Fibroblast of the conjunctiva (primary cell): ENCODE measurements around the gene FAM184B.

Experiments used
- DNase-seq: peaks from one replicate; pipeline ENCODE4 v3.0.0-alpha.2; 2010; ENCODE audit warnings: low read depth

FAM184B gene

DNA sequence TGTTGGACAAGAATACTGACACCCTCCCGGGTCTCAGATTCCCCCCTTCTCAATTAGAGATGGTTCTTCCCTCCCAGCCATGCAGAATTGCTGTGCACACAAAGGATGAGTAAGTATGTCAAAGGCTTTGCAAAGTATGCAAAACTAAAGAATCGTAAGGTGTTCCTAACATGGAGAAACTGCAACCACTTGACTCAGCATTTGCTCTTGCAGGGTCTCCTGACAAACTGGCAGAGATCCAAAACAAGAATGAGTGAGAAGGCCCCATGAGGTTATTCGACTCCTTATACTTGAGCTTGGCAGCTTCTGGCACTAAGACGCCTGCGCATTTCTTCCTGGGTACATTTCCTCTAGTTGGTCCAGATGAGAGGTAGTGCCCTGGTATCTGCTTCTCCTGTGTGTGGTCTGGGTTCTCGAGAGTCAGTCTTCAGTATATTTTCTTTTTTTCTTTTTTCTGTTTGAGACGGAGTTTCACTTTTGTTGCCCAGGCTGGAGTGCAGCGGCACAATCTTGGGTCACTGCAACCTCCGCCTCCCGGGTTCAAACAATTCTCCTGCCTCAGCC lies 8.2 kb downstream of the FAM184B start:
- DNase-seq, result no peak

DNA sequence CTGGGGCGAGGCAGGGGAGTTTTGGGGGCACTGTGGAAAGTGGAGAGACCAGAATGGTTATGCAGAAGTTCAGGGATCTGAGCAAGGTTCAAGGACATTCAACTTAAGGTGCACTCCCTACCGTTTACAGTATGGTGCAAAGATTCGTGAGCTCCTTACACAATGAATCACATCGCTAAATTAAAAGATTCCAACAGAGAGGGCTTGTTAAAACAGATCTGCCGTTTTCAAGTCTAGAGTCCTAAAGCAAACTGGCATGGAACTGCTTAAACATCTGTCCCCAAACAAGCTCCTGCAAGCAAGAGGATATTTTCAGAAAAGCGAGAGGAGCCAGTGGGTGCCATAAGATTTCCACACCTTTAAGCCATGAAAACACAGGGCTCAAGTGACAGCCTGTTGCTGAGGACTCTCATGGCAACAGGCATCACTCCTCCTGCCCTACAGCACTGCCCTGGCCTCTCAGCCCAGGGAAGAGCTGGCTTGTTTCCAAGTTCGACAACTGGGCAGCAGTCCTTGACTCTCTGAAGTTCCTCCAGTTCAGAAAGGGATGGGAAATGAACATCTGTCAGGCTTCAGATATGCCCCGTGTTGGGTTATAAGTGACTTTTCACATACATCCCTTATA lies 10.0 kb downstream of the FAM184B start:
- no peak for DNase-seq

DNA sequence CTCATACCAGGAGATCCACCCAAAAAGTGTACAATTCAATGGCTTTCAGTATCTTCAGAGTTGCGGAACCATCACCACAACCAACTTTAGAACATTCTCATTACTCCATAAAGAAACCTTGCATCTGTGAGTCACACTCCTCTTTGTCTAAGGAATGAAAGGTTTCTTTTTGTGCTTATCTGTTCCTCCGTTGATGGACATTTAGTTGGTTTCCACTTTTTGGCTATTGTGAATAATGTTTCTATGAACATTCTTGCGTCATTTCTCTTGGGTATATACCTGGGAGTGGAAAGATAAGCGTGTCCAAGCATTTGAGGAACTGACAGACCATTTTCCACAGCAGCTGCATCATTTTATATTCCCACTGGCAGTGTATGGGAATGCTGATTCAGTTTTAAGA lies 10.6 kb downstream of the FAM184B start:
- DNase-seq, result no peak

DNA sequence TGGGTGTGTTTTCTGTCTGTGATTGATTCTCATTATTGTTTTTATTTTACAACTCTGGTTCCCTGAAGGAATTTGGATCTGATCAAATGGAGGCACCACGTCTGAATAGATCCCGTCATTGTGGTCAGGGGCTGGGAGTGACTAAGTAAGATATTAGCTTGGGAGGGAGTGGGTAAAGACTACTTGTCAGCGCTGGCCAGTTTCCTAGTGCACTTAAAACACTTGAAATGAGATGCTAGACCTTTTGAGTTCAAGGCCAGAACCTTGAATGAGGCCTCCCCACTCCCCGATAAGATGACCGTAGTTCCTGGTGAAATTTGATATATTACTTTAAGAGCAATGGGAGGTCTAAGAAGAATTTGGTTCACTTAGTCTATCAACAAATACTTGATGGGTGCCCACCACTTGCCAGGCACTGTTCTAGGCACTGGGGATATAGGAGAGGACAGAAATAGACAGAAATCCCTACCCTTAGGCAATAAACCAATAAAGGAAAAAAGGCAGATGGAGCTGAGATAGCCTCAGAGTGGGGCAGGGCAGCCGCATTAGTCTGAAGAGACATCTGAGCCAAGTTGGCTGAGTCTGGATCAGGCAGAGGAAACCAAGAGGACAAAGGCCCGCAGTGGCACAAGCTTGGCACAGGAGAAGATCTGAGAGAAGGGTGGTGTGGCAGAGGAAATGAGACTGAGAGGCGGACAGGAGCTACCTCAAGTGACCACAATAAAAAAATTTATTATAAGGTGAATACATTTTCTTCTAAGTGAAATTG lies 11.8 kb downstream of the FAM184B start:
- DNase-seq, result no peak

DNA sequence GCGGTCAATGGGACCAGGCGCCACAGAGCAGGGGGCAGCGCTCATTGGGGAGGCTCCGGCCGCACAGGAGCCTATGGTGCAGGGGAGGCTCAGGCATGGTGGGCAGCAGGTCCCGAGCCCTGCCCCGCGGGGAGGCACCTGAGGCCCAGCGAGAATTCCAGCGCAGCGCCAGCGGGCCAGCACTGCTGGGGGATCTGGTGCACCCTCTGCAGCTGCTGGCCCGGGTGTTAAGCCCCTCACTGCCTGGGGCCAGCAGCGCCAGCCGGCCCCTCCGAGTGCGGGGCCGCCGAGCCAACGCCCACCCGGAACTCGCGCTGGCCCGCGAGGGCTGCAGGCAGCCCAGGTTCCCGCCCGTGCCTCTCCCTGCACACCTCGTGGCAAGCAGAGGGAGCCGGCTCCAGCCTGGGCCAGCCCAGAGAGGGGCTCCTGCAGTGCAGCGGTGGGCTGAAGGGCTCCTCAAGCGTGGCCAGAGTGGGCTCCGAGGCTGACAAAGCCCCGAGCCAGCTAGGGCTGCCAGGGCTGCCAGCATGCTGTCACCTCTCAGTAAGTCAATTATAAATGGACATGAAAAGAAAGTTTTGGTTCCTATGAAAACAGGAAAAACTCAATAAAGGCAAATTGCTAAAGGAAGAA lies 14.5 kb downstream of the FAM184B start:
- no peak for DNase-seq

DNA sequence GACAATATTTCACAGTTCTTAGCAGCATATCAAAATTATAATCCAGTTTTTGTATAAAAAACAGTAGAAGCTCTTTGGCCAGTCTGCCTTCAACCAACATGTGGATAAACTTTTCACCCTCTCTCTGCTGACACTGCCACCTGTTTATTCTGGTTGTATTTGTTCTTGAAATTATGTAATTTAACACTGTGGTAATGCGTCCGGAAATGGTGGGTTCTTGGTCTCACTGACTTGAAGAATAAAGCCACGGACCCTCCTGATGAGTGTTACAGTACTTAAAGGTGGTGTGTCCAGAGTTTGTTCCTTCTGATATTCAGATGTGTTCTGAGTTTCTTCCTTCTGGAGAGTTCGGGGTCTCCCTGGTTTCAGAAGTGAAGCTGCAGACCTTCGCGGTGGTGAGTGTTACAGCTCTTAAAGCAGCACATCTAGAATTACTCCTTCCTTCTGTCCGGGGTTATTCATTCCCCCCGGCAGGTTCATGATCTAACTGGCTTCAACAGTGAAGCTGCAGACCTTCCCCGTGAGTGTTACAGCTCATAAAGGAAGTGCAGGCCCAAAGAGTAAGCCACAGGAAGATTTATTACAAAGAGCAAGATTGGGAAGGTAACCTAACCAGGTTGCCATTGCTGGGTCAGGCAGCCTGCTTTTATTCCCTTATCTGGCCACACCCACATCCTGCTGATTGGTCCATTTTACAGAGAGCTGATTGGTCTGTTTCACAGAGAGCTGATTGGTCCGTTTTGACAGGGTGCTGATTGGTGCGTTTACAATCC lies 15.7 kb downstream of the FAM184B start:
- DNase-seq, result no peak

DNA sequence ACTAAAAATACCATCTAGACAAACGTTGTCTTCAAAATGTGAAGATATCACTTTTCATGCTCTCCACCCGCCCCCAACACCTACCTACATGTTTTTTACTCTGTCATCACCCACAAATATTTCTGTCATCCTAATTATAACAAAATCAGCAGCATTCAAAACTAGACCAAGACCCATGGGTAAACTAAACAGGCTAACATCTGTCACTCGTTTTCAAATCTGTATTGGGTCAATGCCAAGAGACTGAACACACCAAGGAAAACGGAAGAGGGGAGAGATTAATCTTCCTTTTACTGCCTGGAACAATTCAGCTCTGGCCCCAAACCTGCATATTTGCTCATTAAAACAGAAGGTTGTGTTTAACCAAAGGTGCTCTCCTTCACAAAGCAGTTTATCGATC lies 17.5 kb downstream of the FAM184B start:
- no peak for DNase-seq

DNA sequence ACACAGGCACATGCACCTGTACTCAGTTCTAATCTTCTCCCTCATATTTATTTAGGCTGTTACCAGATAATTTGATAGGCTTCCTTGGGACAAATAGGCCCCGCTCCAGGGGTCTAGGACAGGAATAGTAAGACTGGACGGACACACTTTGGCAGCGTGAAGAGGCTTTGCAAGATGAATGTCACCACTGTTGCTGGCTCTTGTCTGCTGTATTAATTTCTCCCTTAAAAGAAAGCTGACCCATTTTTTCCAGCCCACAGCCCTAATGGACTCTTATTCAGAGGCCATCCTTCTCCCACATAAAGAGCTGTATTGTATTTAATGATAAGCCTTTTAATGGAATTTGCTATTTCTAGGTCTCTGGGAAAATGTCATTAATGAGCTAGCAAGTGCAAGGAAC lies 18.0 kb downstream of the FAM184B start:
- DNase-seq, result no peak

DNA sequence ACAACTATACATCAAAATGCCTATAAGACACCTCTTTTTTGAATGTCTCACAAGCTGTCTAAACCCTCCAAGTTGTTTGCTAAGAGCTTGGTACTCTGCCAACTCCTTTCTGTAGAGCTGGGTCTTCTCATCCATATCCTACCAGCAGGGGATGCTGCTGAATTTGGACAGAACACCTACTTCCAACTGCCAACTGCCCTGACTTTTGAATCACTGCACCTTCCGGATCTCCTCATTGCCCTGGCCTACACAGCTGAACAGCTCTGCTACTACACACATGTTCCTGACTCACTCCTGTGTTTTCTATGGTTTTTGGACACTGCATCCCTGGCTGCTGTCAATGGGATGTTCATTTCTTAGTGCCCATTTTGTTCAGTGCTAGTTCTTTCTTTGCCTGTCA lies 18.7 kb downstream of the FAM184B start:
- peak; percentile 27 for DNase-seq

DNA sequence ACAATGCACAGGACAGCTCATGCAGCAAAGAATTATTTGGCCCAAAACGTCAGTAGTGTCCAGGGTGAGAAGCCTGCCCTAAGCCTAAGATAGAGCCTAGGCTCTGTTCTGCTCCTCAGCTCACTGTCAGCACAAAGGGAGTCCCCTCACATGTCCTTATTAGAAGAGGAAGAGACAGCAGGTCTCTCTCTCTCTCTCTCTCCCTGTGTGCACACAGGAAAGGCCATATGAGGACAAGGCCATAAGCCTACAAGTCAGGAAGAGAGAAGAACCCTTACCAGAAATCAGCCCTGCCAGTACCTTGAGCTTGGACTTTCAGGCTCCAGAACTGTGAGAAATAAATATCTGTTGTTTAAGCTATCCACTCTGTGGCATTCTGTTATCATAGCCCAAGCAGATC lies 20.4 kb downstream of the FAM184B start:
- DNase-seq, result no peak

DNA sequence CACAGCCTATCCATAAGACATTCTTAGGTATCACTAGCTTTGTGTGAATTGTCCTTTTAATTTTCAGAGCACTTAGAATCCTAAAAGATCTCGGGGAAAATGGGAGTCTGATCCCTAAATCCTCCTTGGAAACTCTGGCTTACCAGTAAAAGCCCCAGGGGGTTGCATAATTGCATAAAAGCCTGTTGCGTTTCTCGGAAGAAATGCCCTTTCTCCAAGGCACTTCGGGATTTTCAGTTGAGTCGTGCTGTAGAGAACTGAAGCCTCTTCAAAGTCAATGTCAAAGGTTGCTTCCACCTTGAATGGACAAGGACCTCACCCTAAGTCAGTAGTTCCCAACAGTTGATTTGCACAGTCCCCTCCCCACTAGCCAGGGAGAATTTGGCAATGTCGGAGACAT lies 20.8 kb downstream of the FAM184B start:
- no peak for DNase-seq

DNA sequence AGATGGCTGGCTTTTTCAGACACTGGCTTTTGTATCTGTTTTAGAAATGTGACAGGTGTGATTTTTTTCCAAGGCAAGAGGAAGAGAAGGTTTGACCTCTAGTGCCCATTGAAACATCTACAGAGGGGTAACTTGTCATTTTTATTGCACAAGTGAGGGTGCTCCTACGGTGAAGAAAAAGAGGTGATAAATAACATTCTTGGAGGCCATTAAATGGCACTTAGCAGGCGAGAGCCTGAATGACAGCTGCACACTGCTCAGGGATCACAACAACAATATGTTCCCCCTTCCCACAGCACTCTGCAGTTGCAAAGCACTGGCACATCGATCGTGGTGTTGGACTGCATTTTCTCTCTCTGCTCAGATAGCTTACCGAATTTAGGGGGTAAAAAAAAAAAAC lies 22.9 kb downstream of the FAM184B start:
- no peak for DNase-seq

DNA sequence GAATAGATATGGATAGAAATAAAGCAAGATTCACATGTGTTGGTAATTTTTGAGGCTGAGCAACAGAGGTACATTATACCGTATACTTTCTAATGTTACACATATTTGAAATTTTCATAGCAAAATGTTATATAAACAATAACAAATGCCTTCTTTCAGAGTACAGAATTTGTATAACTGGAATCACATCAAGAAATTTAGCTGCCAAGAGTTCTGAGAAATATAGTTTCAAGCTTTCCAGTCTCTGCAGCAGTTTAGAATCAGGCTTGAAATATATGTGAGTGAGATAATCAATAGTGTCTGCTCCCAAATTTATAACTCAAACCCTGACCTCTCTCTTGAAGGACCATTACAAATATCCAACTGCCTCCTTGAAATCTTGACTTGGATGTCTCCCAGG lies 23.8 kb downstream of the FAM184B start:
- no peak for DNase-seq

DNA sequence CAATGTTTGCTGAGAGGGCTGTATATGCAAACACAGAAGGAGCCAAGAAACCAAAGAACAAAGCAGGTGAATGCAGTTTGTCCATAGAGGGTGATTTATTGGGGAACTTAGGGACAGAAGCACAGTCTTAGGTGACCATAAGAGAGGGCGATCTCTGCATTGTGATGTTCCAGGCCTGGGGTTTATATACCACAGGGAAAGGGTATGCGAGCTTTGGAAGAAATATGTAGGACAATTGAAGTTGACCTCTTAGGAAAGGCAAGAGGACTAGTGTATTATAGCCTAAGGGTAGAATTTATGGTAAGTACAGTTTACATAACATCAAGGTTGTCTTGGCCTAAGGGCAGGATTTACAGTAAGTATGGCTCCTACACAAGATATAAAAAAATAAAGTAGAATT lies 27.8 kb downstream of the FAM184B start:
- no peak for DNase-seq

DNA sequence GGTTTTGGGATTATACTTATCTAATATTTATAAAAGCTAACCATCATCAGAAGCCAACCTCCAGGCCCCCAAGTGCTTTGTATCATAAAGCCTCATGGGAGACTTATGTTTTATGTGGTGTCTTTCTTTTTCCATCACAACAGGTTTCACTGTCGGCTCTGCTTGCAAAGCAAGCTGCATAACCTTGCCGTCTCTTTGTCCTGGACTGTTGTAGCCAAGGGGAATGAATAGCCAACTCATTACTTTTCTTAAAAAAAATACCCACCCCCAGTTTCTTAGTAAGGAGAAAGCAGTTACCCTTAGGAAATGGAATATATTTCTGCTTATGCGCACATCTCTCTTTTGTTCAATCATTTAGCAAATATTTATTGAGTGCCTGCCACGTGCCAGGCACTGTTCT lies 40.7 kb downstream of the FAM184B start:
- no peak for DNase-seq

DNA sequence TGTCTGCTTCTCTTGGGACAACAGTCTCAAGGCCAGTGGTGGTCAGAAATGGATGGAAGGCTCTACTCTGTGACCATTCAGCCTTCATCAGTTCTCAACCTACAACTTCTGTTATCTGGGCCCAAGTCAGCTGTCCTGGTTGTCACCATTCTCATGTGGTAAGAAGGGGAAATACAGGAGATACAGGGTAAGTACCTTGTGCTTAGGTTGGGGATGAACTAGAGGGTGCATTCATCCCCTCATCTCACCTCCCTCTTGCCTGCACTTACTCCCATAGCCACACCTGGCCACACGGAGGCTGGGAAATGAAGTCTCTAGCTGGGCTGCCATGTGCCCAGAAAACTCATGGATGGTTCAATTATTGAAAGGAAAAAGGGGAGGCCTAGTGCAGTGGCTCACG lies 44.9 kb downstream of the FAM184B start:
- DNase-seq, result no peak

DNA sequence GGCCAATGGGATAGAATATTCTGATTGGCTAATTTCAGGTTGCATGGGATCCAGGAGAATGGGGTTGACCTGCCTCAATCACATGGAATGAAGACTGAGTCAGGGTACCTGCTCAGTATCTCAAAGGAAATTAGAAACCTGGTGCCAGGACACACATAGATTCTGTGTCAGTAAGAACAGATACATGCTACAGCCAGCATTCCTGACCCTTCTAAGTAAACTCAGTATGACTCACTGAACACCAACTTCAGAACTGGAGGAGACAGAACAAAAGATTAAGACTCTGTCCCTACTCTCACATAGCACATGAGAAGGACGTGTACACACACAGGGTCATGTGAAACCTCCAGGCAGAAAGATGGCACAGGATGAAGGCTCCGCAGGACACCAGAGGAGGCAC lies 54.5 kb downstream of the FAM184B start:
- DNase-seq, result no peak

DNA sequence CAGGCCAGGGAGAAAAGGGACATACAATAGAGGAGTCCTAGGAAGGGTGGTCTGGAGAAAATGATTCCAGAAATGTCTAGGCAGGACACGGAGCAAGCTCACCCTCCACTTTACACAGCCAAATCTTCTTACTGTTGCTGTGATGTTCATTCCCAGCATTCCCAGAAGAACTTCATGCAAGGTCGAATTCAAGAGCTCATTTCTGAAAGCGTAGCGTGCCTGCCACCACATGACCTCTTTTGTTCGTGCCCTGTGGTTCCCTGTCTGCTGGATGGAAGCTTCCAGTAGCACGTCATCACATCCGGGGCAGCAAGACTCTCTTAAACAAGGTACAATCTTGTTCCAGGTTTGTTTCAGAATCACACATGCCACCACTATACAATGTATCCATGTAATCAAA lies 57.8 kb downstream of the FAM184B start:
- DNase-seq, result no peak

DNA sequence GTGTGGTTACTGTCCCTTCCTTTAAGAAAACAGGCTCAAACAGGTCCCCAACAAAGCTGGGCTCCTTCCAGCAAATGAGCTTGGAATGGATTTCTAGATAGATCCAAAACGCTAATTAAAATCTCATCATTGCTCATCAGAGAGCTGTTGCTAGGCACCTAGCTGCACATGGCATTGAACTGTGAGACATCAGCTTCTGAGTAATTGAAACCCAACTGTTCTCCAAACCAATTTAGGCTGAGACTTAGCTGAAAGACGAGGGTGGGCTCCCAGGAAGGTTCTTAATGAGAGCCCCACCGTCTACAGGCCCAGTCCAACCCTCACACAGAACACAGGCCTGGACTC lies 59.1 kb downstream of the FAM184B start:
- no peak for DNase-seq

DNA sequence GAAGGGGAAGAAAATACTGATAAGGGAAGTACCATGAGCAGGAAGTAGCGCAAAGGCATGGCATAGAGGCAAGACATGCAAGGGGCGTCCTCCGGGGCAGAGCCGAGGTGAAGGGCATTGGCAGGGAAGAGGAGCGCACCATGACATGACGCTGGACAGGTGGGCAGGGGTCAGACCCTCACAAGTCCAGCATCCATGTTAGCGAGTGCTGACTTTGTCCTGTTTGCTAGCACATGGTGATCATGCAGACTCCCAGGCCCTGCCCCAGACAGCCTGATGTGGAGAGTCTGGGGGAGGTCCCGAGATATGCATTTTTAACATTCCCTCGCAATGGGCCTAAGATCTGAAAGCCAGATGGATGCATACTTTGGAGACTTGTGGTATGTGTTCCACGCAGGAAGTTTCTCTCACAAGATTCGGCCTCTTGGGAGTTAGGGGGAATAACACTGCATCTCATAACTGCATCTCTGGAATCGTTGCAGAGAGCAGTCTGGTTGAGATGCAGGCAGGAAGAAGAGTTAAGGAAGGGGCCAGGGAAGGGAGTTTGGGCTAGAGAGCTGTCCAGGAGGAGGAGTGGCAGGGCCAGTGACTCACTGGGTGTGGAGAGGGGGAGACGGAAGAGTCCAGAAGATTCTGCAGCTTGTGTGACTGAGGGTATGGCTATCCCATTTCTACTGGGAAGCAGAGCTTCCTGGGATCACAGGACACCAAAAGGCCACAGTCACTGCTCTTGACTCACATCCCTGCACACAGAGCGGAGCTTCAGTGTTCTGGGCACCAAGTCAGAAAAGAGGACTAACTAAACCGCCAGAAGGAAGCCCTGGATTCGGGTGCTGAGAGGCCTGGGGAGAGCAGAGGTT lies 59.7 kb downstream of the FAM184B start:
- peak; percentile 30 for DNase-seq

DNA sequence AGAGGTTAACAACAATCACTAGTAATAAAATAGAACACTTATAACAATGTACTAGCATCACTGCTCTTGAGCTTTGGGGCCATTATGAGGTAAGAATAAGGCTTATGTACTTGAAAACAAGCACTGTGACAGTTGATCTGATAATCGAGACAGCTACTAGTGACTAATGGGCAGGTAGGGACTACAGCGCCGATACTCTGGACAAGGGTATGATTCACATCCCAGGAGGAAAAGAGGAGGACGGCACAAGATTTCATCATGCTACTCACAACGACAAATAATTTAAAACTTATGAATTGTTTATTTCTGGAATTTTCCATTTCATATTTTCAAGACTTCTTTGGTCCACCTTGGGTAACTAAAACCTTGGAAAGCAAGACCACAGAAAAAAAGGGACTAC lies 62.3 kb downstream of the FAM184B start:
- no peak for DNase-seq

DNA sequence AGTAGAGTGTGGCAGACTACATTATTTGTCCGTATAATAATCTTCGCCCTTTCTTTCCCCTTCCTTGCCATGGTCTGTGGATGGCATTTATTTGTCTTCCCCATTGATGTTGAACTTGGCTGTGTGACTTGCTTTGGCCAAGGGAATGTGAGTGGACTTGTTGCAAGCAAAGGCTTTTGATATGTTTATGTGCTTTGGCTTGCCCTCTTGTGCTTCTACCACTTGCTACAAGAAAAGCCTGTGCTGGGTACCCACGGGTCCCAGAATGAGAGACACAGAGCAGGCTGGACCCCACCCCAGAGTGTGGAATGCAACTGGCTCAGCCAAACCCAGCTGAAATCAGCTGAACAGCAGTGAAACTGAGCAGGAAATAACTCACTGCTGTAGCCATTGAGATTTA lies 63.0 kb downstream of the FAM184B start:
- DNase-seq, result no peak
